ENCODE measurements around the gene SKAP1.
"Not testable (repeated sequence)": the region's sequence is repeated elsewhere in the genome, so short reads cannot be mapped to it uniquely, and the experiment has no call there.

SKAP1 gene

DNA sequence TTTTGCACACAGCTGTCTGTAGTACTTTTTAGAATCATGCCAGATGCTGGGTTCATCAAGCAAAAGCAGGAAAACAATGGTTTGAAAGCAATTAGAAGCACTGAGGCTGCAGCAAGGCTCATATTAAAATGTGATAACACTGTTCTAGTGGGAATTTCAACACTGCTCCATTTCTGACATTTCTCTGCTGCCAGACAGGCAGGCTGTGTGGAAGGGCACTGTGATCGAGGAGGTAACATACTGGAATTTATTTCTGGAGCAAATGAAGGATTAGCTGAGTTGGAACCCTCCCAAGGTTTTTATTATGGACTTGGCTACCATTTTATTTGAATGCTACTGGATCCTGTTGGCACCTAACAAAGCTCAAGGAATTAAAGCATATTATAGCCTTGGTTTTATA, 66.9 kb downstream of the SKAP1 start:
- Histone ChIP-seq H3K36me3 (no peaks in the 10 kb centered on the region), H3K27me3 (peaks cover 83% of the 10 kb centered on the region), H3K9me3 (no peaks in the 10 kb centered on the region), H3K4me3 (ENCODE audit: low read depth, low read length) (no peak overlapping the region), H3K4me1 (no peaks in the 10 kb centered on the region)
- DNase-seq = no peak
- no peak for TF ChIP-seq CTCF (IDR thresholded peaks at IDR 0.05; ENCODE audit: low read depth, low read length)

- not testable (repeated sequence) for H3K4me1 ChIP-seq; DNase-seq; H3K36me3 ChIP-seq; H3K9me3 ChIP-seq; H3K4me3 ChIP-seq (ENCODE audit: low read depth, low read length)
- H3K27me3 ChIP-seq = peaks cover 89% of the 10 kb centered on the region
Measured at GRCh38 chr17:48360861-48361633, 69.0 kb downstream of the SKAP1 start.

DNA sequence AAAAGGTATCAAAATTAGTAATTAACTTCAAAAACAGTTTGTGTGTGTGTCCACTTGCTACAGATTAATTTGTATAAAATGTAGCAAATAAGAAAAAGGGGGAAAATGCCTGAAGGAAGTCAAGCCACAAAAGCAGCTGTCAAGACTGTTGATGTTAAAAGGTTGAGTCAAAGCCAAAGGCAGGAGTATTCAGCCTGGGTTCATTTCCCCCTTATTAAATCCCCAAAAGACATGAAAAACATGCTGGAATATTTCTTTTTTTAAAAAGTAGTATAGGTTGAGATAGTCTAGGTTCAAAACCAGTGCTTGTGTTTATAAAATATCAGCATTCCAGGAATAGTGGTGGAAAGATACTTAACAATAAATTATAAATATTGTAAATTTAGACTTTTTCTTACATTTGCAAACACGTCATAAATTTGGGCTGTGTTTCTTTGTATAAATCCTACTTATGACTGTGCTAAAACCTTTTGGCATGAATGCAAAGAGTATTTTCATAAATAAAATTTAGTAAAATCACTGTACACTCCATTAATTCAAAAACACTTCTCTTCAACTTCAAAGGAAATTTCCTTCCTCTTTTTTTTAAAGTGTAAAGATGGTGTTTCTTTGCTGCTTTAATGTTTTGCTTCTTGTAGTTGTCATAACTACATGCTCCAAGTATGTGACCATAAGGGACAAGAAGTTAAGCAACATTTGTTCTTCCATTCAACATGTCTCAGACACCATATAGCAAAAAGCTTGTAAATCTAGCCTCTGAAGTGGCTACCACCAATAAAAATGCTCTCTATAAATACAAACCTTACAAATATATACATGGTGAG, 72.0 kb downstream of the SKAP1 start:
- Histone ChIP-seq H3K9me3 (no peaks in the 10 kb centered on the region), H3K4me3 (ENCODE audit: low read depth, low read length) (no peak overlapping the region), H3K27me3 (peaks cover 78% of the 10 kb centered on the region), H3K4me1 (no peaks in the 10 kb centered on the region), H3K36me3 (no peaks in the 10 kb centered on the region)
- TF ChIP-seq CTCF (IDR thresholded peaks at IDR 0.05; ENCODE audit: low read depth, low read length) = no peak
- DNase-seq = no peak

- Histone ChIP-seq H3K36me3 (no peaks in the 10 kb centered on the region), H3K27me3 (peaks cover 74% of the 10 kb centered on the region), H3K4me3 (ENCODE audit: low read depth, low read length) (no peak overlapping the region), H3K4me1 (no peaks in the 10 kb centered on the region), H3K9me3 (no peaks in the 10 kb centered on the region)
- no peak for DNase-seq
- TF ChIP-seq CTCF (IDR thresholded peaks at IDR 0.05; ENCODE audit: low read depth, low read length) = no peak
Measured at GRCh38 chr17:48356866-48357265, 73.1 kb downstream of the SKAP1 start.

DNA sequence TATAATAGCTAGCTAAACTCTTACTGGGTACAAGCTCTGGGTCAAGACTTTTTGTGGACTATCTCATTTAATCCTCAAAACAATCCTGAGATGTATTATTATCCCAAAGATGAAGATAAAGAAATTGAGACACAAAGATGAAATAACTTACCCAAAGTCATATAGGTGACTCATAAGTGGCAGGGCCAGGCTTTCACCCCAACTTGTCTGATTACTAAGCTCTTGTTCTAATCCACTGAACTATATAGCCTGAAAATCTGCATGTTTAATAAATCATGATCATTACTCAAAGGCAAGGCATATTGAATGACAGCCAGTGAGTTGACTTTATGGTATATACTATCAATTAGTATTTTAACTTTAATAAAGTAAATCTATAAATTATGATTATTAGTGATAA, 77.4 kb downstream of the SKAP1 start:
- no peak overlapping the region for H3K4me3 ChIP-seq (ENCODE audit: low read depth, low read length)
- H3K36me3 ChIP-seq = no peaks in the 10 kb centered on the region
- DNase-seq = no peak

DNA sequence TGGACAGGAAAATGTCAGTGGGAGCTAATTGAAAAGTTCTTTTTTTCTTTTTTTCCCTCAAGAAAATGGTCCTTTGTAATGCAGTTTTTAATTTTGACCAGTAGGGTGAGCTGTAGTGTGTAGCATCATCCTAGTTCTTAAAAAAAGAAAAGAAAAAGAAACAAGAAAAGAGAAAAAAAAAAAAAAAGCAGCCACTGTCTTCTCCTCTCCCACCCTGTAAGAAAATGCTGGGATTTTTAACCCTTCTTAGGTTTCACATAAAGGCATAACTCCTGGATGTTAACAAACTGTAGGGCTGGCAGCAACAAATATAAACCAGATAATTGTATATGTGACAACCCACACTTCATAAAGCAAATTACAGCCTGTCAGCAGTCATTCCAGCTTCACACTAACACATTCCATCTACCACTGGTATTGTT, 78.1 kb downstream of the SKAP1 start:
- Histone ChIP-seq H3K27me3 (peaks cover 68% of the 10 kb centered on the region), H3K4me1 (no peaks in the 10 kb centered on the region), H3K4me3 (ENCODE audit: low read depth, low read length) (no peak overlapping the region), H3K9me3 (no peaks in the 10 kb centered on the region), H3K36me3 (no peaks in the 10 kb centered on the region)
- peak; percentile 63 for TF ChIP-seq CTCF (IDR thresholded peaks at IDR 0.05; ENCODE audit: low read depth, low read length)
- DNase-seq = no peak

More for the DNA sequence above, 77.4 kb downstream of the SKAP1 start:
- Histone ChIP-seq H3K4me1 (no peaks in the 10 kb centered on the region), H3K27me3 (peaks cover 72% of the 10 kb centered on the region), H3K9me3 (no peaks in the 10 kb centered on the region)
- no peak for TF ChIP-seq CTCF (IDR thresholded peaks at IDR 0.05; ENCODE audit: low read depth, low read length)

Measured in BE2C (cell line).